Fibroblast of skin of back (primary cell): ENCODE results near the gene ARID5B. TPM values are rescaled to one million over a fixed set of nuclear protein-coding genes. Genes with fewer than 3 reads are reported as not detected.
"Not testable (repeated sequence)": the region's sequence is repeated elsewhere in the genome, so short reads cannot be mapped to it uniquely, and the experiment has no call there.

Source experiments
- DNase-seq: peaks from one replicate; pipeline ENCODE4 v3.0.0-alpha.2; 2013
- polyA plus RNA-seq, 2 experiments: library from polyadenylated mRNA; unstranded; fragments of 120-200 nt; gene quantifications; one replicate each; pipeline ENCODE4 v1.2.1, GENCODE V29; 2013; ENCODE audit not compliant: insufficient read length in 2 of 2

ARID5B gene
- polyA plus RNA-seq (2013, experiment 1 of 2; ENCODE audit: insufficient read length) = 48.2 TPM
- polyA plus RNA-seq (2013, experiment 2 of 2; ENCODE audit: insufficient read length) = 94.0 TPM

DNA sequence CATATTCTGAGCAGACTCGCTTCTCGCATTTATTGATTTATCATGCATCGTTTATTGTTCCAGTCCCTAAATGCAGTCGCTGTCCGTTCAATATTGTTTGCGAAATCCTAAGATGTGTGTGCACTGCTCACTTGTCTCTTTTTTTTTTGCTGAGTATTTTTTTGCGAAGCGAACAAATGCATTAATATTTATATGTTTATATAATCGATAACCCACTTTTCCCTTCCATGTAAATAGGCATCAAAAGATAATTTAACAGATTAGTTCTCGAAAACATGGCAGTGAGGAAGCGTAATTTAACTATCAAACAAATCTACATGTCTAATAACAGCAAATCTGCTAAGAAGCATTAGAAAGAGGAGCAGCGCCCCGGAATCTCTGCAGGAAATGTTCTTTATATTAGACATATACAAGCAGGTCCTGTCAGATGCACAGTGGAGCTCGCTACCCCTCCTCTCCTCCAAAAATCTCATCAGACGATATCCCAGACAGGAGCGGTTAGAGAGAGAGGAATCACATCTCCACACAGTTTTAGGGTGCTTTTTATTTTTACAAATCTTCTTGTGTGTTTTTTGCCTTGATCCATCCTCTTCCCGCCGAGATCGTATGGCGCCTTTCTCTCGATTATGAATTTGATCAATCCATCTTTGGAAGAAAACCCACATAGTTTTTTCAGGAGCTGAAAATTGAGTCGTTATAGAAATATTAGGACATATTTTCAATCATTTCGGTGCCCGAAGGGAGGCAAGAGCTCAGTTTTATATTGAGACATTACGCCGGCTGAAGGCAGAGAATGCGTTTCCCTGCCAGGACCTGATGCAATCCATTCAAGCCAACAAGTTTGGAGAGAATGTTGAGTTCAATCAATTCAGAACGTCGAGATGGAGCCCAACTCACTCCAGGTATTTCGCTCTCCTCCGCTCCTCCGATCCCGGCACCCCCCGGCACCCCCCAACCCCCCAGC lies at the start of gene ARID5B:
Gene ARID5B, plus strand, starts transcription at position 871 of the 964 bp plus-strand sequence. Its CDS starts 11 bp downstream, at position 882.
- peak; percentile 81 for DNase-seq

- DNase-seq = no peak
Measured at GRCh38 chr10:61852261-61852660, 49.2 kb upstream of the ARID5B start.

- DNase-seq = no peak
Measured at GRCh38 chr10:61855771-61856170, 45.7 kb upstream of the ARID5B start.

DNA sequence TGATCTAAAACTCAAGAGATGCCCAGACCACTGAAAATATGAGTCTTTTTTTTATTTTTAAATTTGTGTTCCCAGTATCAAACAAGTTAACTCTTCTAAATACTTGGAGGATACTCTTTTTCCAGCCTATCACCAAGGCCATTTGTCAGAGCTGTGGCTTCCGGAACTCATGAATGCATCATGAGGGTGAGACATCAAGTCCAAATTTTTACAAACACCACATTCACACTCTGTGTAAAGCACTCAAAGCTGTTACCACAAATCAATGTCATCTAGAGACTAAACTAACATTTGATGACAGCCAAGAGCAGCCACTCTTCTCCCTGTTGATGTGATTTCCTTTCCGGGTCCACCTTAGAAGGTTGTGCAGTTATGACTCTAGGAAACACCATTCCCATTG lies 43.8 kb upstream of the ARID5B start:
- no peak for DNase-seq

GRCh38 chr10:61859786-61860185 lies 41.7 kb upstream of the ARID5B start:
- DNase-seq = no peak

- no peak for DNase-seq
Measured at GRCh38 chr10:61860964-61861758, 40.3 kb upstream of the ARID5B start.

DNA sequence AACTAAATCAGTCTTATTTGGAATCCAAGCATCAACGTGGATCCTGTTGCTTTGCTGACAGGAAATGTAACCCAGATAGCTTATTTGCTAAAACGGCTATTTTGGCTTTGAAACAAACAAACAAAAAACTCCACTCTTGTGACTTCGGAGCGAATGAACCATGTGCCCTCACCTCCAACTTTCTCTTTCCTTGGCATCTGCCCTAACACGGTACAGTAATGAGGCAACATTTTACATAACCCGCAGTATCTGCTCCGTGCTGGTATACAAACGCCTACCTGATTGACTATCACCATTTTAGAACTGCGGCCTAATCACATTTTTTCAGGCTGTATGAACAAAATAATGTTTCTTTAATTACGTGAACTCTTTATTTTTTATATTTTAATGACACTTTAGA lies 37.5 kb upstream of the ARID5B start:
- no peak for DNase-seq

DNA sequence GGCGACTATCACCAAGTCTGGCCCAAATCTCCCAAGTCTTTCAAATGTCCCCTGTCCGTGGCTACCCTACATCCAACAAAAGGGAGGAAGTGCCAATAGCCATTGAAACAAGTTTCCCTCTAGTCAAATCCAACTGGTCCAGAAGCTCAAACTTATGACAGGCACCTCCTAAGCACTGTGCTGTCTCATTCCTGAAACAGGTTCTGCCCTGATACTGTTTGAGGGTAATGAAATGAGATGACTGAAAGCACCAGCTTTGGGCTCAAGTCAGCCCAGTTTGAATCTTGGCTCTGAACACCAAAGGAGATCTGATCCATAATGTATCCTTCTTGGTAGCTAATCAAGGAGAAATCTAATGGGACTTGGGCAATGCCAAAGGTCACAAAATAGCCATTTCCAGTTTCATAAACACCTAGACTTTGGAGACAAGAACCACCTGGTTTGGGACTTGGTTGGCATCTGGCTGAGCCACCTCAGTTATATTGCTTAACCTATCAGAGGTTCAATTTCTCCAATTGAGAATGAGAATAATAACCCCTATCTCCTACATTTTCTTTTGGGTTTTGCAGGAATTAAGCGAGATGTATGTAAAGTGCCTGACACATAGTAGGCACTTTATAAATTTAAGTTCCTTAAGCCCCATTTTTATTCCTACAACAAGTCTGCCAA lies 34.7 kb upstream of the ARID5B start:
- DNase-seq = no peak

GRCh38 chr10:61867374-61867773 lies 34.1 kb upstream of the ARID5B start:
- not testable (repeated sequence) for DNase-seq

DNA sequence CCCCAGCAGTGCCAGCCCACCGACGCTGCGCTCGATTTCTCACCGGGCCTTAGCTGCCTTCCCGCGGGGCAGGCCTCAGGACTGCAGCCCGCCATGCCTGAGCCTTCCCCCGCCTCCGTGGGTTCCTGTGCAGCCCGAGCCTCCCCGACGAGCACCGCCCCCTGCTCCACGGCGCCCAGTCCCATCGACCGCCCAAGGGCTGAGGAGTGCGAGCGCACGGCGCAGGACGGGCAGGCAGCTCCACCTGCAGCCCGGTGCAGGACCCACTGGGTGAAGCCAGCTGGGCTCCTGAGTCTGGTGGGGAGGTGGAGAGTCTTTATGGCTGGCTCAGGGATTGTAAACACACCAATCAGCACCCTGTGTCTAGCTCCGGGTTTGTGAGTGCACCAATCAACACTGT lies 33.7 kb upstream of the ARID5B start:
- DNase-seq = not testable (repeated sequence)

DNA sequence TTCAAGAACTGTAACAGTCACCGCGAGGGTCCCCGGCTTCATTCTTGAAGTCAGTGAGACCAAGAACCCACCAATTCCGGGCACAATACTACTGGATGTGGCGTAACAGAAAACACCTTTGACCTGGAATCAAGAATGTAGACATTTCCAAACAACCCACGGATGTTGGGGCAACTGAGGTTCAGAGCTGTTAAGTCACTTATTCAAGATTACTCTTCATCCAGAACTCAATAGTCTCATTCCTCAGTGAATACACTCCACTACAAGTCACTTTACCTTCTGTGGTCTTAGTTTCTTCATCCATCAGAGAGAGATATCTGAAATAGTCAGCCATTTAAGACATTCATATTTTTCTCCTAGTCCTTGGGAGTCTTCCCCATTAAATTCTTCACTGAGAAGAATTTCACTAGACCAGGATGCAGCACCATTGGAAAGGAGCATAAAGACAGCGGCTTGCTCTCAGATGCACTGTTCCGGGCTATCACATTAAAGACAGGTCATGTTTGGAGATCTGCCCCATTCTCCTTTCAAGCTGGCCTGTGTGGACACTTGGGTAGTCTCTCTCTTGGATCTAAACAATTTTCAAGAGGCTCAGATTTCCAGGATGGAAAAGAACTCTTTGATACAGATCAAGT lies 32.3 kb upstream of the ARID5B start:
- DNase-seq = no peak

- DNase-seq = peak; percentile 81
Measured at GRCh38 chr10:61869774-61870525, 31.5 kb upstream of the ARID5B start.

DNA sequence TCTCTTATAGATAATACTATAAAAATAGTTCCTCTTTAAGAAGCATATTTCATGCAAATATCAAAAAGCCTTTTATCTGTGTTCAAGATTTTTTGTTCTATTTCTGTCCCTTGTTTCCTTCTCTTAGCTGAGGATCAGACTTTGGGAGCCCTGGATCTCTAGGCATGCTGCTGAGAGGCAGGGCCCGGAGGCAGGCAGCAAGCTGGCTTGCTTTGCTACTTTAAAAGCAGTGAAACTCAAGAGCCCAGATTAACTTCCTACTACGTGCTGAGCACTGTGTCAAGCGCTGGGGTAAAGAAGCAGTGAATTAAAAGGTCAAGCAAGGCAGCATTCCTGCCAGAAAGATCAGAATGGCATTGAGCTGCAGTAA lies 31.0 kb upstream of the ARID5B start:
- DNase-seq = no peak

GRCh38 chr10:61871487-61871886 lies 30.0 kb upstream of the ARID5B start:
- no peak for DNase-seq

DNA sequence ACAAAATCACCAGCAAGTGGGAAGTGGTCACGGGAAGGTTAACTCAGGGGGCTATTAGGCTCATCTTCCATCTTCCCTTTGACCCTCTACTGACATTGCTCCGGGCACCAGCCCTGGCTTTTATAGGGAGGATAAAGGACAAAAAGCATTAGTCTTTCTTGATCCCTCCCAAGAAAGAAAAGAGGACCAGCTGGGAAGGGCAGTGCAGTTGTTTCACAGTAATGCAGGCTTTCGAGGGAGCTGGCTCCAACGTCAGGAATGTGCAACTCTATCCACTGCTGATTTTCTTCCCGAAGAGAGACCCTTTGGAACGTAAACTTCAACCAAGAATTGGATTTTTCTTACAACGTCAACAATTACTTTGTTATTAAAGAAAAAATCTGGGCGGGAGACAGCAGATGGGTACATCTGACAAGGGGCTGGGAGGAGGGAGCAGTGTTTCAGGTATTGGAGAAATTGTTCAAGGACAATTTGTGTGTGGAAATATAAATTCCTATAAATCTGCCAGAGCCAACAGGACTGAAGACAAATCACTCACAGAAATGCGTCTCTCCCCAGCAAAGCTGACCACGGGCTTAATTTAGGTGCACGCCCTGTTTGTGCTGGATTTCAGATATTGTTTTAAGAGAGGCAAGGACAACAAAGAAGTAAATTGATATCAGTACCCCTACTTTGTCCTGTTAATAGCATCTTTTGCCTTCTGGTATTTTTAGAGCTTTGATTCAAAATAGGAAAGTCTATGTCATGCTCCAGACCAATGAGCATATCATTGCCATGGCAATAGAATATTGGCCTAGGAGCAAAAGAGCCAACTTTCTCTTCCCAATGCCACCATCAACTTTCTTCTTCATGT lies 23.4 kb upstream of the ARID5B start:
- no peak for DNase-seq

DNA sequence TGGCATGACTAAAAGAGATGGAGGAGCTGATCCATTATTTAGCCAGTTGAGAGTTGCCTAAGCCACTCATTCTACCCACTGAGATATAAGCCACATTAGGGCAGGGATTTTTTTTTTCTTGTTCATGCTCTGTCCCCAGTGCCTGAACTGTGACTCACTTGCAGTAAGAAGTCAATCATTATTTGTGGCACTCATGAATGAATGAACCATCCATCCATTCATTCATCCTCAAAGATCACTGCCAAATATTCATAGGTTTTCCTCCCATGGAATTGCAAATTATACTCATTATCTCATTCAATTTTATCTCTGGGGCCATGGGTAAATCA lies 22.8 kb upstream of the ARID5B start:
- DNase-seq = no peak

DNA sequence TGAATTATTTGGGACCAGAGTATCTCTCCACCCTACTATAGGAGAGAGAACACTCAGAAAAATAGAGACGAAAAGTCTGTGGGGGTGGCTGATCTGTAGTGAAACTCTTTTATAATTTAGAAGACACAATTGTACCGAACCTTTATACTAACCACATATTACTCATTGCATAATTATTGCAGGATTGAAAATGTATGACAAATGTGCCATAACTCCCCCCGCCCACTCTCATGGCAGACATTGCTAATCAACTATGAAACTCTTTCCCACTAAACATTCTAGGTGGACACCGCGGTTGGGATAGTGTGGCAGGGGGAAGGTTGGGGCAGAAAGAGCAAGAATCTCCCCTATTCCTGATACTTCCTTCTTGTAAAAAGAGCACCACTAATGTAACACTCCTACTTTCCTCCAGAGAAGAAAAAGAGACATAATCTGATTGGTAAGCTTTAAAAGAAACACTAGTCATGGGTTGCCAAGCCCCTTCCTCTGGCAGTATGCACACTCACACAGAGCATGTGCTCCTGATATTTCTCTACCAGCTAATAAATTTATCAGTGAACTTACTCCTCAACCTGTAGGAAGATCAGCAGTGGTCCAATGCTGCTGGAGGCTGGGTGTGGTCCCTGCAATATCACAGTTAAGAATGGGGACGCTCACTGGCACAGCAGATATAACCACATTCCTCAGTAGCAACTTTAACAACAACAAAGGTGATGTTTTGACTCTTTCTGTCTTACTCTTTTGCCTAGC lies 18.7 kb upstream of the ARID5B start:
- peak; percentile 76 for DNase-seq

- no peak for DNase-seq
Measured at GRCh38 chr10:61883371-61884025, 18.0 kb upstream of the ARID5B start.

DNA sequence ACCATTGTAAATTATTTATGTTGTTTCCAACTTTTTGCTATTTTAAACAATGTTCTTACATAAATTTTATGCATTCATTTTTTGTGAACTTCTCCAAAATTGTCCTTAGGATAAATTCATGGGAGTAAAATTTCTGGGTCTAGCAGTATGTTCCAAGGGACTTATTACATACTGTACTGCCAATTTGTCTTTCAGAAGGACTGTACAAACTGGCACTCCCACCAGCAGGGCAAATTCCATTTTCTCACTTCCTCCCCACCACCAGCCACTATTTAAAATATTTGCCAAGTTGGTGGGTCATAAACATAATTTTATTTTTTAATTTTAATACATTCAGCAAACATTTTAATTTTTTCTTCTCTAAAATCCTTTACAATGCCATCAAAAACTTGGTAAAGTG lies 13.7 kb upstream of the ARID5B start:
- DNase-seq = no peak
